Hepatocyte (in vitro differentiated cells): Measurements from ENCODE around the gene AKAP13. TPM values are rescaled to one million over a fixed set of nuclear protein-coding genes. Genes with fewer than 3 reads are reported as not detected.

Source experiments
- DNase-seq: peaks from one replicate; pipeline ENCODE4 v3.0.0-alpha.2; 2016; ENCODE audit warnings: low spot score
- H2AFZ ChIP-seq: fragments of 200-600 bp; sonication (generic); 2 replicates; pipeline ENCODE4 v1.6.0; 2016; ENCODE audit warnings: antibody characterized with exemption, mild to moderate bottlenecking
- H3K27ac ChIP-seq: fragments of 200-600 bp; sonication (generic); 2 replicates; pipeline ENCODE4 v1.5.1; 2016; ENCODE audit warnings: mild to moderate bottlenecking
- H3K27me3 ChIP-seq: fragments of 200-600 bp; sonication (generic); 2 replicates; pipeline ENCODE4 v1.6.1; 2016
- H3K36me3 ChIP-seq: fragments of 200-600 bp; sonication (generic); replicated peaks from 2 replicates; pipeline ENCODE4 v1.5.1; 2016; ENCODE audit warnings: low read depth; ENCODE audit not compliant: insufficient read depth
- H3K4me1 ChIP-seq: fragments of 200-600 bp; sonication (generic); 2 replicates; pipeline ENCODE4 v1.5.1; 2016; ENCODE audit warnings: mild to moderate bottlenecking, moderate library complexity; ENCODE audit not compliant: insufficient read depth
- H3K4me2 ChIP-seq: fragments of 200-600 bp; sonication (generic); 2 replicates; pipeline ENCODE4 v1.6.0; 2016
- H3K4me3 ChIP-seq: fragments of 200-600 bp; sonication (generic); 2 replicates; pipeline ENCODE4 v1.5.1; 2016; ENCODE audit warnings: mild to moderate bottlenecking
- H3K79me2 ChIP-seq: fragments of 200-600 bp; sonication (generic); 2 replicates; pipeline ENCODE4 v1.6.0; 2017; ENCODE audit warnings: mild to moderate bottlenecking
- H3K9me2 ChIP-seq: fragments of 200-600 bp; sonication (generic); replicated peaks from 2 replicates; pipeline ENCODE4 v1.6.0; 2017; ENCODE audit warnings: mild to moderate bottlenecking; ENCODE audit not compliant: insufficient read depth
- H3K9me3 ChIP-seq: fragments of 200-600 bp; sonication (generic); 2 replicates; pipeline ENCODE4 v1.5.1; 2016; ENCODE audit warnings: low read depth, mild to moderate bottlenecking
- H4K20me1 ChIP-seq: fragments of 200-600 bp; sonication (generic); 2 replicates; pipeline ENCODE4 v1.6.0; 2016; ENCODE audit warnings: mild to moderate bottlenecking; ENCODE audit not compliant: insufficient read depth, poor library complexity, severe bottlenecking
- EZH2 ChIP-seq: fragments of 200-600 bp; sonication (generic); IDR thresholded peaks from 2 replicates; pipeline ENCODE4 v1.6.1; 2016; ENCODE audit warnings: antibody characterized with exemption, mild to moderate bottlenecking, borderline replicate concordance
- EZH2phosphoT487 ChIP-seq: fragments of 200-600 bp; sonication (generic); IDR thresholded peaks from one replicate; pipeline ENCODE4 v1.6.1; 2018; ENCODE audit warnings: antibody characterized with exemption, mild to moderate bottlenecking, low read depth, moderate library complexity; ENCODE audit not compliant: unreplicated experiment, severe bottlenecking
- WGBS: methylation state at CpG from one replicate; pipeline ENCODE4 v1.1.6; 2016; ENCODE audit warnings: low lambda C conversion rate; ENCODE audit errors: missing lambda C conversion rate; 5-methylcytosine and 5-hydroxymethylcytosine counted together
- polyA plus RNA-seq: library from polyadenylated mRNA; unstranded; fragments of >200 nt; fragmentation: Nextera tagmentation; extraction: Ambion mirVana; gene quantifications from 2 replicates; pipeline ENCODE4 v1.2.1, GENCODE V29; 2016
- total RNA-seq: library from RNA; depleted of rRNA; stranded (reverse); fragments of >200 nt; gene quantifications from 2 replicates; pipeline ENCODE4 v1.2.3, GENCODE V29; 2014
- TF ChIP-seq, protein P1 (sequence below): fragments of 200-600 bp; sonication (generic); IDR thresholded peaks from 2 replicates; pipeline ENCODE4 v1.5.1; 2016; ENCODE audit warnings: antibody characterized with exemption, mild to moderate bottlenecking; ENCODE audit not compliant: poor library complexity

Gene AKAP13
- total and polyA plus RNA-seq, 2 experiments from 2014 or later = 55.6 to 80.9 TPM

DNA sequence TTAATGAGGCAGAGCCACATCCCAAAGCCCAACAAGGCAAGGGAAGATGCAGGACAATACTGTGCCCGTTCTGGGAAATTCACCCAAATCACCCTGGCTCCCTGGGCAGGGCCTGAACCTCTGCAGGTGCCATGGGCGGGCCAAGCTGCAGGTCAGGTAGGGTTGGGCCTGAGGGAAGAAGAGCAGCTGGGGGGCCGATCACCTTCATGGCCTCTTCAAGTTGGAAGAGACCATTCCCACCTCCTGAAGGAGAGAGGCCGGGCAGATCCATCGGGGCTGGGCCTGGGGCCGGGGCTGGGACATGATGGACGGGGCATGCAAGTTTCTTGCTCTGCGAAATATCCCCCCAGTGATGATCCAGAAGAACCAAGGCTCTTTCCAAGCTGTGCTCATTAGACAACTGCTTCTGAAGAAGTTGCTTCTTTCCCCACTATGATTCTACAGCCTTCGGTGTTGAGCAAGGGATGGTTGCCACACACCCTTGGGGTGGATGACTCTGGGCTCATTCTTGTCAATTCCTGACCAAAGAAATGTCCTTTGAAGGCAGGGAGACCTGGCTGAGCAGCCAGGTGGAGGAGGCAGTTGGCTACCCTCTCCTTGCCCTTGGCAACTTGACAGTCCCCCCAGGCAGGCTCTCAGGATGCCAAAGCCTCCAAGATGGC, 376.1 kb downstream of the AKAP13 start:
- DNase-seq = no peak
- H3K9me3 ChIP-seq = no peaks in the 10 kb centered on the region
- no peaks in the 10 kb centered on the region for H3K79me2 ChIP-seq
- no peaks in the 10 kb centered on the region for H4K20me1 ChIP-seq
- WGBS = 95% methylated on average over 8 of the region's 9 CpGs
- H3K4me1 ChIP-seq = peaks cover 3% of the 10 kb centered on the region
- H3K27me3 ChIP-seq = no peaks in the 10 kb centered on the region
- no peak overlapping the region for H3K4me2 ChIP-seq
- no peak overlapping the region for H3K27ac ChIP-seq
- H2AFZ ChIP-seq = no peak overlapping the region
- TF ChIP-seq, protein P1, sequence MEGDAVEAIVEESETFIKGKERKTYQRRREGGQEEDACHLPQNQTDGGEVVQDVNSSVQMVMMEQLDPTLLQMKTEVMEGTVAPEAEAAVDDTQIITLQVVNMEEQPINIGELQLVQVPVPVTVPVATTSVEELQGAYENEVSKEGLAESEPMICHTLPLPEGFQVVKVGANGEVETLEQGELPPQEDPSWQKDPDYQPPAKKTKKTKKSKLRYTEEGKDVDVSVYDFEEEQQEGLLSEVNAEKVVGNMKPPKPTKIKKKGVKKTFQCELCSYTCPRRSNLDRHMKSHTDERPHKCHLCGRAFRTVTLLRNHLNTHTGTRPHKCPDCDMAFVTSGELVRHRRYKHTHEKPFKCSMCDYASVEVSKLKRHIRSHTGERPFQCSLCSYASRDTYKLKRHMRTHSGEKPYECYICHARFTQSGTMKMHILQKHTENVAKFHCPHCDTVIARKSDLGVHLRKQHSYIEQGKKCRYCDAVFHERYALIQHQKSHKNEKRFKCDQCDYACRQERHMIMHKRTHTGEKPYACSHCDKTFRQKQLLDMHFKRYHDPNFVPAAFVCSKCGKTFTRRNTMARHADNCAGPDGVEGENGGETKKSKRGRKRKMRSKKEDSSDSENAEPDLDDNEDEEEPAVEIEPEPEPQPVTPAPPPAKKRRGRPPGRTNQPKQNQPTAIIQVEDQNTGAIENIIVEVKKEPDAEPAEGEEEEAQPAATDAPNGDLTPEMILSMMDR = no peak
- TF ChIP-seq EZH2 (no peak), EZH2phosphoT487 (no peak)
- no peak overlapping the region for H3K4me3 ChIP-seq
- no peaks in the 10 kb centered on the region for H3K36me3 ChIP-seq
- H3K9me2 ChIP-seq = no peaks in the 10 kb centered on the region

DNA sequence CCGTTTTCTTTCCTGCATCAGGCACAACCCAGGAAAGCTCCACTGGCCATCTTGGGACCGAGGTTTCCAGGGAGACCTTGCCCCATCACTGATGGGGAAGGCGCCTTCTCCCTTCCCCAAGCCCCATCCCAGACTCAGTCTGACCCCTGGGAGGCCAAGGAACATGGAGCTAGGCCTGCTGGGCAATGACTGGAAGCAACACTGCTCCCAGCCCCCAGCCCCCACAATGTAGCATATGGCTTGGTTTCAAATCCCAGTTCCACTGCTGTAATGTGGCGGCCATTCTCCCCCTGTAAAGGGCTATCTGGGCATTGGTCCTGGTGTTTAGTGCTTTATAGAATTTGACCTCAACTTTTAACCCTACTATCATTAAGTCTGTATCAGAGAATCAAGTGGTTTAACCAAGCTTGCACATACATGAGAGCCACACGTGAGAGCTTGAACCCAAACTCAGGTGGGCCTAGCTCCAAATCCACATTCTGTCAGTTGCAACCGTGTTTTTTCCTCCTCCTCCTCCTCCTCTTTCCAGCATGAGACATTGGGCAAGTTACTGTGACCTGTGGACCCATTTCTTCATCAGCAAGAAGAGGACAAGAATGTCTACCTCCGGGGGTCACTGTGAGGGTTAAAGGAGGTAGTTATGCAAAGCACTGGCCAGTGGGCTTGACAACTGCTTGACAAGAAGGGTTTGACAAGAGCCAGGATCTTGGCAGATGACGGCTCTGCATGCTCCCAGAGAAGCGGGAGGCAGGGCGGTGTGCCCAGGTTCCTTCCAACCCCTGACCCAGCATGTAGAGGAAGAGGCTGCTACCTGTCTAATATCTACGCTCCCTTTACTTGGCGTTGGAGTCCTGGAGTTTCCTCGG, 376.9 kb downstream of the AKAP13 start:
- no peak overlapping the region for H3K4me2 ChIP-seq
- no peak for DNase-seq
- H3K4me3 ChIP-seq = no peak overlapping the region
- H4K20me1 ChIP-seq = no peaks in the 10 kb centered on the region
- TF ChIP-seq, protein P1 = no peak
- no peak for TF ChIP-seq EZH2phosphoT487
- TF ChIP-seq EZH2 = no peak
- 81% methylated on average over 13 of the region's 13 CpGs for WGBS
- no peak overlapping the region for H3K27ac ChIP-seq
- H3K79me2 ChIP-seq = no peaks in the 10 kb centered on the region
- H3K9me2 ChIP-seq = no peaks in the 10 kb centered on the region
- no peaks in the 10 kb centered on the region for H3K36me3 ChIP-seq
- no peaks in the 10 kb centered on the region for H3K27me3 ChIP-seq
- no peaks in the 10 kb centered on the region for H3K4me1 ChIP-seq
- no peaks in the 10 kb centered on the region for H3K9me3 ChIP-seq
- no peak overlapping the region for H2AFZ ChIP-seq

DNA sequence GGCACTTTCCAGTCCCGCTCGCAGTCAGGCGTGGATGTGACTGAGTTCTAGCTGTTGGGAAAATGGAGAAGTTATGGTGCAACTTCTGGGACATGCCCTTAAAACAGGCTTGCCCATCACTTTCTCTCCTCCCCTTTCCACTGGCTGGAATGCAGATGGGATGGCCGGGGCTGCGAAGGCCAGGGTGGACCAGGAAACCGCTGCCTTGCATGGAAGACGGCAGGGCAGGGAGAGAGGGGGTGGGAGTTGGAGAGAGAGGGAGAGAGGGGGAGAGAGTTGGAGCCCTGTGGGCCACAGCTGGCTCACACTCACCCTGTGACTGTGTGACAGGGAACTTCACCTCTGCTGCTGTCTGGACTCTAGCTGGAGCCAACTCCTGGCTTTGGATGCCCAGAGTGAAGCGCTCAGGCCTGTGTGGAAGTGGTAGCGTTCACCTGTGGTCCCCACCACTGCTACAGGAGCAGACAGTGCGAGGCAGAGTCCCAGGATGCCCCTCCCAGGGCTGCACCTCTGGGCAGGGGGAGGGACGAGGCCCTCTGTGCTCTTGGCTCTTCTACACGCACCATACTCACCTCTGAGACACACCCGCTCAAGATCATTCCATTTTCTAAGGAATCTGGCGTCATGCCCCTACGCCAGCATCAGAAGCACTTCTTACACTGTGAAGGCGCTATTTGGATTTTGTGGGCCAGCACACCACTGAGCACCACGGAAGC, 377.7 kb downstream of the AKAP13 start:
- Histone ChIP-seq H3K9me2 (no peaks in the 10 kb centered on the region), H3K36me3 (no peaks in the 10 kb centered on the region), H3K79me2 (no peaks in the 10 kb centered on the region), H3K4me1 (no peaks in the 10 kb centered on the region), H3K4me3 (no peak overlapping the region), H4K20me1 (no peaks in the 10 kb centered on the region), H3K27me3 (no peaks in the 10 kb centered on the region), H3K27ac (no peak overlapping the region), H2AFZ (no peak overlapping the region), H3K9me3 (no peaks in the 10 kb centered on the region), H3K4me2 (no peak overlapping the region)
- WGBS = 93% methylated on average over 17 of the region's 17 CpGs
- TF ChIP-seq, protein P1 = no peak
- TF ChIP-seq EZH2phosphoT487 (no peak), EZH2 (no peak)
- no peak for DNase-seq
